Trophoblast cell (in vitro differentiated cells and primary cell): ENCODE data around the gene HOPX.

Experiments
- DNase-seq, 2 donors: peaks; one replicate each; pipeline ENCODE4 v3.0.0-alpha.2; 2016
- H2AFZ ChIP-seq: 2 replicates; pipeline ENCODE4 v1.6.1; 2013; ENCODE audit warnings: low read length, moderate library complexity, mild to moderate bottlenecking; ENCODE audit not compliant: insufficient read depth, poor library complexity
- H2AK5ac ChIP-seq: 2 replicates; pipeline ENCODE4 v1.6.1; 2013; ENCODE audit warnings: mild to moderate bottlenecking, low read length
- H2BK120ac ChIP-seq: 2 replicates; pipeline ENCODE4 v1.6.1; 2013; ENCODE audit warnings: low read length, mild to moderate bottlenecking, moderate library complexity; ENCODE audit not compliant: insufficient read depth, poor library complexity
- H2BK12ac ChIP-seq: 2 replicates; pipeline ENCODE4 v1.6.1; 2013; ENCODE audit warnings: mild to moderate bottlenecking, low read length, moderate library complexity
- H2BK5ac ChIP-seq: 2 replicates; pipeline ENCODE4 v1.6.1; 2013; ENCODE audit warnings: low read length, low read depth, moderate library complexity, mild to moderate bottlenecking; ENCODE audit not compliant: poor library complexity
- H3K14ac ChIP-seq: 2 replicates; pipeline ENCODE4 v1.6.1; 2013; ENCODE audit warnings: mild to moderate bottlenecking, low read length
- H3K18ac ChIP-seq: 2 replicates; pipeline ENCODE4 v1.6.1; 2013; ENCODE audit warnings: mild to moderate bottlenecking, low read length
- H3K23ac ChIP-seq: 2 replicates; pipeline ENCODE4 v1.6.1; 2013; ENCODE audit warnings: low read length
- H3K27ac ChIP-seq: 2 replicates; pipeline ENCODE4 v1.5.1; 2013; ENCODE audit warnings: low read depth, mild to moderate bottlenecking, inconsistent platforms, low read length, moderate library complexity
- H3K27me3 ChIP-seq: 2 replicates; pipeline ENCODE4 v1.6.1; 2013; ENCODE audit warnings: inconsistent platforms, mild to moderate bottlenecking, low read length, moderate library complexity; ENCODE audit not compliant: insufficient read depth
- H3K36me3 ChIP-seq, 2 experiments: 1 replicate in 1 of 2; 2 replicates in 1 of 2; pipeline ENCODE4 v1.6.1; 2013; ENCODE audit warnings: low read length in 2 of 2, mild to moderate bottlenecking in 2 of 2, moderate library complexity in 1 of 2; ENCODE audit not compliant: insufficient read depth in 2 of 2, control insufficient read depth in 1 of 2
- H3K4ac ChIP-seq: 2 replicates; pipeline ENCODE4 v1.6.1; 2013; ENCODE audit warnings: low read depth, mild to moderate bottlenecking, low read length, moderate library complexity
- H3K4me1 ChIP-seq, 2 experiments: 1 replicate in 1 of 2; 2 replicates in 1 of 2; pipeline ENCODE4 v1.6.1; 2013; ENCODE audit warnings: low read length in 2 of 2, mild to moderate bottlenecking in 2 of 2, moderate library complexity in 1 of 2; ENCODE audit not compliant: insufficient read depth in 2 of 2, control insufficient read depth in 1 of 2
- H3K4me2 ChIP-seq: 2 replicates; pipeline ENCODE4 v1.6.1; 2013; ENCODE audit warnings: inconsistent platforms, mild to moderate bottlenecking, low read length, moderate library complexity
- H3K4me3 ChIP-seq: 2 replicates; pipeline ENCODE4 v1.5.1; 2013; ENCODE audit warnings: mild to moderate bottlenecking, low read depth, low read length, inconsistent platforms
- H3K79me1 ChIP-seq: one replicate; pipeline ENCODE4 v1.6.1; 2013; ENCODE audit warnings: low read length
- H3K79me2 ChIP-seq: 2 replicates; pipeline ENCODE4 v1.6.1; 2013; ENCODE audit warnings: low read length, mild to moderate bottlenecking; ENCODE audit not compliant: control insufficient read depth, insufficient read depth, poor library complexity
- H3K9ac ChIP-seq: 2 replicates; pipeline ENCODE4 v1.6.1; 2013; ENCODE audit warnings: mild to moderate bottlenecking, low read length
- H3K9me3 ChIP-seq: 2 replicates; pipeline ENCODE4 v1.6.1; 2013; ENCODE audit warnings: low read depth, mild to moderate bottlenecking, control low read depth, inconsistent platforms, low read length; ENCODE audit not compliant: insufficient read depth
- H4K12ac ChIP-seq: 2 replicates; pipeline ENCODE4 v1.6.1; 2013; ENCODE audit warnings: low read depth, mild to moderate bottlenecking, low read length, moderate library complexity
- H4K8ac ChIP-seq: 2 replicates; pipeline ENCODE4 v1.6.1; 2013; ENCODE audit warnings: low read depth, mild to moderate bottlenecking, low read length, moderate library complexity
- H4K91ac ChIP-seq: one replicate; pipeline ENCODE4 v1.6.1; 2013; ENCODE audit warnings: low read depth, mild to moderate bottlenecking, low read length, moderate library complexity
- WGBS: extraction: QIAGEN DNeasy Blood & Tissue Kit; methylation state at CpG from one replicate; pipeline ENCODE4 v1.1.7; 2013; ENCODE audit warnings: missing lambda C conversion rate; ENCODE audit not compliant: insufficient read length, insufficient coverage; ENCODE audit errors: extremely low coverage; 5-methylcytosine and 5-hydroxymethylcytosine counted together

HOPX gene

DNA sequence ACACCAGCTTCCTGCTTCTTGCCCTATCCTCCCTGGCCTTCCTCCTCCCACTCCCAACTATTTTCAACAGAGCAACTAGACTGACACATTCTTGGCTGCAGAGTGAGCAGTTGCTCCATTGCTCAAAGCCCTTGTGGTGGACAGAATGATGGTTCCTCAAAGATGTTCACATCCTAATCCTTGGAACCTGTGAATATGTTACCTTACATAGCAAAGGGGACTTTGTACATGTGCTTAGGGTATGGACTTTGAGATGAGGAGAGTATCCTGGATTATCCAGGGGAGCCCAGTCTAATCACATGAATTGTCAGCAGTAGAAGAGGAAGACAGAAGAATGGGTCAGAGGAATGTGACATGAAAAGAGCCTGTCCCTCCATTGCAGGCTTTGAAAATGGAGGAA lies 24.9 kb upstream of the HOPX start:
- no peak overlapping the region for H3K23ac ChIP-seq
- H3K14ac ChIP-seq, result no peak overlapping the region
- no peak overlapping the region for H3K4me2 ChIP-seq
- peaks cover 0 to 2% of the 10 kb centered on the region in 2 experiments for H3K4me1 ChIP-seq
- no peak overlapping the region for H4K12ac ChIP-seq
- H3K36me3 ChIP-seq, result no peaks in the 10 kb centered on the region
- no peak overlapping the region for H2AK5ac ChIP-seq
- no peak overlapping the region for H2BK12ac ChIP-seq
- H3K27me3 ChIP-seq, result no peaks in the 10 kb centered on the region
- H4K91ac ChIP-seq, result no peak overlapping the region
- peaks cover 2% of the 10 kb centered on the region for H3K79me1 ChIP-seq
- no peaks in the 10 kb centered on the region for H3K79me2 ChIP-seq
- H2BK5ac ChIP-seq, result no peak overlapping the region
- no peak overlapping the region for H2BK120ac ChIP-seq
- H3K4ac ChIP-seq, result no peak overlapping the region
- no peak overlapping the region for H3K4me3 ChIP-seq
- no peak for DNase-seq
- H2AFZ ChIP-seq, result no peak overlapping the region
- no peak overlapping the region for H3K18ac ChIP-seq
- H3K9ac ChIP-seq, result no peak overlapping the region
- no peak overlapping the region for H3K27ac ChIP-seq
- no peak overlapping the region for H4K8ac ChIP-seq
- H3K9me3 ChIP-seq, result peaks cover under 1% of the 10 kb centered on the region

DNA sequence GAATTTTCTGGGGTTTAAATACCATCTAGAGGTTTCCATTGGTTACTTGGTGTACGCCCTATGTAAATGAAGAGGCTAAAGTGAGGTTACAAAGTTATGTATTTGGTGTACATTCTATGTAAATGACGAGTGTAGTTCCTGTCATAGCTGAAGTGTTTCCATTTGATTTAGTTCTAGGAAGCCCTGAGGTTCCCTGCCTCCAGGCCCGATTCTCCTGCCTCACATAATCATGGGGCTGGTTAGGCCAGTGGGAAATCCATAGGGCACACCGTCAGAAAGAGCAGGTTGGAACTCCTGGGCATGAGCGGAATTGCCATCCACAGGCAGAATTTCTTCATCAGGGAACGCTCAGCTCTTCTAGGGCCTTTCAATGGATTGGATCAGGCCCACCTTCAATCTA lies 24.2 kb upstream of the HOPX start:
- Histone ChIP-seq H3K23ac (no peak overlapping the region), H3K9ac (no peak overlapping the region), H3K14ac (no peak overlapping the region), H4K91ac (no peak overlapping the region), H2AFZ (no peak overlapping the region), H3K4me1 (peaks cover 5 to 7% of the 10 kb centered on the region in 2 experiments), H3K36me3 (no peaks in the 10 kb centered on the region), H3K27me3 (no peaks in the 10 kb centered on the region), H2BK12ac (no peak overlapping the region), H3K79me2 (no peaks in the 10 kb centered on the region), H3K27ac (no peak overlapping the region), H2BK120ac (no peak overlapping the region), H3K79me1 (peaks cover 4% of the 10 kb centered on the region), H3K9me3 (no peaks in the 10 kb centered on the region), H4K12ac (no peak overlapping the region), H4K8ac (no peak overlapping the region), H2BK5ac (no peak overlapping the region), H3K4ac (no peak overlapping the region), H3K4me3 (no peak overlapping the region), H3K18ac (no peak overlapping the region), H2AK5ac (no peak overlapping the region), H3K4me2 (no peak overlapping the region)
- WGBS, result no CpG with 5 or more reads among the region's 6 CpGs
- DNase-seq, result peak; percentile 92

DNA sequence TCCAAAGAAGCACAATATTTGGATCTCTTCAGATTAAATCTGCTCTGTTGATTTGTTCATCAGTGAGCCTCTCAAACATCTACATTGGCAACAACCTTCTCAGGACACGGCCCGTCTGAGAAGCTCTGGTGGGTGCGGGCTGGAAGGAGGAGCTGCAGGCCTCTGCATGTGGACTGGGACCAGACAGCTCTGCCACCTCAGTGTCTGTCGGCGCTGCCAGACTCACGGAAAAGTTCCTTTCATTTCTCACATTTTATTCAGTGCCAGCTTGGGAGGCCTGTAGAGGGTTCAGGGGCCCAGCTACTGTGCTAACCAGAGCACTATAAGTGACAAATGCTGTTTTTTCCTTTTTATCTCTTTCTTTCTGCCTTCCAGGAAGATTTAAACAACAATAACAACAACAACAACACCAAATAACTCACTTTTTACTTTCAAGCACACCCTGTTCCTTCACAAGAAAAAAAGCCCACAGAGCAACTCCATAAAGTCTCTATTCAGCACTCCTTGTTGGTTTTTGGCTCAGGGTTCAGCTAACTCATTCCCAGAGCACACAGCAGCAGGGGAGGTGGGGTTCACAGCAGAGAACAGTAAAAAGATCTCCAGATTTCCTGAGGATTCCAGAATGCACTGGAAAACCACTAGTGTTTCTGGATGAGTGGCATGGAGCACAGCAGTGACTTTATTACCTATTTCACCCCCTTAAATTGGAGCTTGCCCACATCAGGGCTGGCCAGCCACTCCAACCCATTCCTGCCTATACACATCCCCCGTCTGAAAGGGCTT lies 23.2 kb upstream of the HOPX start:
- H2BK5ac ChIP-seq, result no peak overlapping the region
- no peak overlapping the region for H3K4me2 ChIP-seq
- H3K4me1 ChIP-seq, result peaks cover 5 to 7% of the 10 kb centered on the region in 2 experiments
- H2BK12ac ChIP-seq, result peak overlapping the region; percentile 68
- no peak for DNase-seq
- H3K4me3 ChIP-seq, result no peak overlapping the region
- peak overlapping the region; percentile 37 for H4K8ac ChIP-seq
- WGBS, result no CpG with 5 or more reads among the region's 7 CpGs
- H3K27ac ChIP-seq, result no peak overlapping the region
- H3K36me3 ChIP-seq, result no peaks in the 10 kb centered on the region
- no peak overlapping the region for H3K14ac ChIP-seq
- H4K91ac ChIP-seq, result peak overlapping the region; percentile 11
- no peak overlapping the region for H3K23ac ChIP-seq
- H3K4ac ChIP-seq, result no peak overlapping the region
- no peak overlapping the region for H2AK5ac ChIP-seq
- no peaks in the 10 kb centered on the region for H3K27me3 ChIP-seq
- H2AFZ ChIP-seq, result no peak overlapping the region
- H3K79me1 ChIP-seq, result peaks cover 4% of the 10 kb centered on the region
- no peaks in the 10 kb centered on the region for H3K79me2 ChIP-seq
- no peak overlapping the region for H4K12ac ChIP-seq
- H3K18ac ChIP-seq, result no peak overlapping the region
- H2BK120ac ChIP-seq, result no peak overlapping the region
- no peak overlapping the region for H3K9ac ChIP-seq
- no peaks in the 10 kb centered on the region for H3K9me3 ChIP-seq

DNA sequence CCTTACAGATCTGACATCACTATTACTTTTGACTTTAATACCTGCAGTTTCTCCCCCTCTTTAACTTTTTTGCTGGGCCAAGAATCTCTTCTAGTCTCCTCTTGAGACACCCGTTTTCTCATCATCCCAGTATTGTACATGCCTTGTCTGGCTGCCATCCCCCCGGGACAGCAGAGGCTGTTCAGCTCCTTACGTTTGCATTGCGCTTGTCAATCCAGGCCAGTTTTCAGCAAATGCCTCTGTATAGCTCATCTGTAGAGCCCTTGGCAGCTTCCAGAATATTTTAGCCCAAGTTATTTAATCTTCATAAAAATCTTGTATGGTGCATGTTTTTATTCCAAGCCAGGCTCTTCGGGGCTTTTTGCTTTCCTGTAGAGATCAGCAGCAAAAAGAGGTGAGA lies 22.3 kb upstream of the HOPX start:
- no peak for DNase-seq
- Histone ChIP-seq H3K27ac (no peak overlapping the region), H3K4me1 (peaks cover 10 to 12% of the 10 kb centered on the region in 2 experiments), H4K12ac (no peak overlapping the region), H3K9me3 (no peaks in the 10 kb centered on the region), H2AK5ac (no peak overlapping the region), H2BK5ac (no peak overlapping the region), H3K36me3 (no peaks in the 10 kb centered on the region), H3K18ac (no peak overlapping the region), H3K79me1 (peaks cover 9% of the 10 kb centered on the region), H4K91ac (no peak overlapping the region), H3K27me3 (no peaks in the 10 kb centered on the region), H2BK120ac (no peak overlapping the region), H3K23ac (no peak overlapping the region), H2BK12ac (no peak overlapping the region), H2AFZ (no peak overlapping the region), H3K4ac (no peak overlapping the region), H3K4me2 (no peak overlapping the region), H3K79me2 (no peaks in the 10 kb centered on the region), H3K14ac (no peak overlapping the region), H3K4me3 (no peak overlapping the region), H3K9ac (no peak overlapping the region), H4K8ac (no peak overlapping the region)
- WGBS, result no CpG with 5 or more reads among the region's 5 CpGs
